IPS-11a (cell line): ENCODE results near the gene ACAP2.
"Not testable (repeated sequence)": the region's sequence is repeated elsewhere in the genome, so short reads cannot be mapped to it uniquely, and the experiment has no call there.

Source experiments
- H3K4me3 ChIP-seq: one replicate; pipeline ENCODE4 v1.5.1; 2013; ENCODE audit warnings: low read depth, low read length, control low read depth

Gene ACAP2

DNA sequence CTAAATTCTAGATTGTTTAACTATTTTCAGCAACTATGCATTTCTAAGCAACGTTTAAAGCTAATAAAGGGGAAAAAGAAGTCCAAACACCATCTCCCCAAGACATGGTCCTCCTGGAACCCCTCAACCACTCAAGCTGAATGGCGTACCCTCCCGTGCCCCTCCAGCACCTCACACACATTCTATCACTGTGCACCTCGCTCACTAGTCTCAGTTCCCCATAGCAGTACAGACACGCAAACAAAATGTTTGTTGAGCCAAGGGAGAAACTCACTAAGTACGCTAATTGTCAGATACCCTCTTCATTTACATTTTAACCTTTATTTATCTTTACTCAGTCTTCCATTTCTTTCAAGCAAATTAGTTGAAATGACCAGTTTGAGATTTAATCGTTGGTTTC lies 48.8 kb downstream of the ACAP2 start:
- no peak overlapping the region for H3K4me3 ChIP-seq

DNA sequence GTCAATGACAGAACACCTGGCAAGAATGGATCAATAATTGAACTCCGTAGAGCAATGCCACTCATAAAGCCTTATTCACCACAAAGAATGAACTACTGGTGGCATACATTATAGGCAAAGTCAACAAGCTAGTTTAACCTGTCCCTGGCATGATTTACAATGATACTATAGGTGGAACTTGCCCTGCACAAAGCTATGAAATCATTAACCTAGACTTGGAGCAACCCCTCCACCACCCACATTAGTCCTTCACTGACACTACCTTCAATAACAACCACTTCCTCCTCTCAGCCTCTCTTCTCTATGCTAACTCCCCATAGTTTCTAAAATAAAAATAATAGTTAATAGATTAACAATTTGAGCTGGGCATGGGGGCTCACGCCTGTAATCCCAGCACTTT lies 54.4 kb downstream of the ACAP2 start:
- no peak overlapping the region for H3K4me3 ChIP-seq

DNA sequence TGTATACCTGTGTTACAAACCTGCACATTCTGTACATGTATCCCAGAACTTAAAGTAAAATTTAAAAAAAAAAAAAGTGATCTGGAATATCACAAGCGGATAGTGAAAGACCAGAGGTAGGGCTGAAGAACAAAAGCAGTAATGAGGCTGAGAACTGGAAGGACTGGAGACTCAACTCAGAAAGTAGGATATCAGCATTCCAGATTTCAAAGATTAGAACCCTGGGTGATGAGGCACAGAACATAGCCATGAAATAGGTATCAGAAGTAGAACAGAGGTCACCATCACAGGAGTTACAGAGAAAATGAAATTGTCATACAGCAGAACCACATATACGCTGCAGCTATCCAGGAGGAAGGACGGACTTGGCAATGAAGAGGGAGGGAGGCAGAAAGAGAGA lies 56.1 kb downstream of the ACAP2 start:
- H3K4me3 ChIP-seq = no peak overlapping the region

DNA sequence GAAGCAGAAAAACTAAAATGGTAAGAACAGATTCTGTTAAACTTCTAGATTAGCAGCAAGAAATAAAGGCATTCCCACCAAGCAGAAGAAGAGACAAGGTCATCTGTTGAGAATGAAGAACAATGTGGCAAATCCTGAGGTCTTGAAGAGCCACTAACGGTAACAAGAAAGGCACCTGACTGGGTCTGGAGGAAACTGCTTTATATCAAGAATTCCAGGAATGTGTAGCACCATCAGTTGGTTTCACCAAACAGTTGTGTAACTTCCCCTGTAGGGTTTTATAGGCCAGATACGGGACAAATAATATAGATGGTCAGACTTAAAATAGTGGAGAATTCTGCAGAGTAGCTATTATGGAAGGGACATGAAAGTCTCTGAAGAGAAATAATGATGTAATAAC lies 57.3 kb downstream of the ACAP2 start:
- no peak overlapping the region for H3K4me3 ChIP-seq

DNA sequence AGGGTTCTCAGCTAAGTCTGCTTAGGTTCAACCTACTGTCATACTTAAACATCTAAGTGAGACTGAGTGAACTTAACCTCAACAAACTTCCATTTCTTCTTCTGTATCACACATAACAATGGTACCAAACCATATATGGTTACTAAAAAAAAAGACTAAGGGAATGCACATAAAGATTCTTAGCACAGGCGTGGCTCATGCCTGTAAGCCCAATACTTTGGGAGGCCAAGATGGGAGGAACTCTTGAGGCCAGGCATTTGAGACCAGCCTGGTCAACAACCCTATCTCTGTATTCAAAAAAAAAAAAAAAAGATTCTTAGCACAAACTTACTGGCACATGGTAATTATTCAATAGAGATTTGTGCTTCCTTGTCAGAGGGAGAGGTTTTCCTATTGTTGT lies 57.9 kb downstream of the ACAP2 start:
- H3K4me3 ChIP-seq = no peak overlapping the region

DNA sequence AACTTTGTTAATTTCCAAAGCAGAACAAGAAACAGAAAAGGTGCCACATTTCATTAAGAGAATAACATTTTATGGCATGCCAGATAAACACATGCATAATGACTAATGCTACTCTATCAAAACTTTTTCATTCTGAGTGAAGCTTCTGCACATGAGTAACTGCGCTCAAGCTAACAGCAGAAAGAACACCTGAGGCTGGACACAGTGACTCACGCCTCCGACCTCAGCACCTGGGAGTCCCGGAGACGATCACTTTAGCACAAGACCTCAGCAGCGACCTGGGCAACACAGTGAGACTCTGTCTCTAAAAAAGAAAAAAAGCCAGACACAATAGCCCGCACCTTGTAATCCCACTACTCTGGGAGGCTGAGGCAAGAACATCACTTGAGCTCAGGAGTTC lies 70.6 kb downstream of the ACAP2 start:
- H3K4me3 ChIP-seq = no peak overlapping the region

DNA sequence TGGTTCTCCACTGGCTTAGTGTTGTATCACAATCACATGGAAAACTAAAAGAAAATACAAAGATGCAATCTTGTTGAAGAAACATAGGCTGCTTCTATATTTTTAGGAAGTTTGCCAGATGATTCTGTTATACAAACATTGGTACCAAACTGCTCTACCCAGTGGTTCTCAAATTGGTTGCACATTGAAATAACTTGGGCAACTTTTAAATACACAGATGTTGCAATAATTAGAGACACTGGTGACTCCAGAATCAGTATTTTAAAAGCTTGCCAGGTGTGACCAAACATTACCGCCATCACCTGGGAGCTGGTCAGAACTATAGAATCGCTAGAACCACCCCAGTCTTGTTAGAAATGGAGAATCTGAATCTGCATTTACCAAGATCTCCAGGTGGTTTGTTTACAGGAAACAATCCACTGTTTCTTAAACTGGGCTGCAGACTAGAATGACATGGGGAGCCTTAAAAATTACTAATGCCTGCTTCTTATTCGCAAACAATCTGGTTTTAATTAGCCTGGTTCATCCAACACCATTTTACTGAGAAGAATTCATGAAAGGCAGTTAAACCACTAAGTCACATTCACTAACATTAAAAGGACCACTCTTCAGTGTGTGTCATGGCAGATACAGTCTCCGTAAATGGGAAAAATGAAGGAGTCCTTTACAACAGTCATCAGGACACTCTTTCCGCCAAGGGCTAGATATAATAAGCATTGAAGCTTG lies 76.5 kb downstream of the ACAP2 start:
- H3K4me3 ChIP-seq = no peak overlapping the region

DNA sequence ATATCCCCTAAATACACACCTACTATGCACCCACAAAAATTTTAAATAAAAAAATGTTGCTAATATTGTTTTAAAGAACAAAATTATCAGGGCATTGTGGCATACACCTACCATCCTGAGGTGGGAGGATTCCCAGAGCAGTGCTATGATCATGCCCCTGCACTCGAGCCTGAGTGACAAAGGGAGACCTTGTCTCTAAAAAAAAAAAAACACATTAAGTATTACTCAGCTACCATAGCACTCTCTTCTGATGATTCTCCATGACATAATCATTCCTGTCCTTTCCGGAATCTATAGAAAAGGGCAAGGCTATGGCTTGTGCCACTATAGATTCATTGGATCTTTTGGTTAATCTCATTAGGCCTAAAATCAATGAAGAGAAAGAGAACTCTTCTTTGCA lies 77.4 kb downstream of the ACAP2 start:
- no peak overlapping the region for H3K4me3 ChIP-seq

DNA sequence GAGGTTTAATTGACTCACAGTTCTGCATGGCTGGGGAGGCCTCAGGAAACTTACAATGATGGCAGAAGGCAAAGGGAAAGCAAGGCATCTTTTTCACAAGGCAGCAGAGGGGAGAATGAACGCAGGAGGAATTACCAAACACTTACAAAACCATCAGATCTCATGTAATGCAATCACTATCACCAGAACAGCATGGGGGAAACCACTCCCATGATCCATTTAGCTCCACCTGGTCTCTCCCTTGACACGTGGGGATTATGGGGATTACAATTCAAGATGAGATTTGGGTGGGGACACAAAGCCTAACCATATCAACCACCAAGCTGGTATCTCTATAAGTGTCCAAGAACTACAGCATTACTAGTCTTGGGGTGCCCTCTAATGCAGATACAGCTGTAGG lies 85.0 kb downstream of the ACAP2 start:
- not testable (repeated sequence) for H3K4me3 ChIP-seq

DNA sequence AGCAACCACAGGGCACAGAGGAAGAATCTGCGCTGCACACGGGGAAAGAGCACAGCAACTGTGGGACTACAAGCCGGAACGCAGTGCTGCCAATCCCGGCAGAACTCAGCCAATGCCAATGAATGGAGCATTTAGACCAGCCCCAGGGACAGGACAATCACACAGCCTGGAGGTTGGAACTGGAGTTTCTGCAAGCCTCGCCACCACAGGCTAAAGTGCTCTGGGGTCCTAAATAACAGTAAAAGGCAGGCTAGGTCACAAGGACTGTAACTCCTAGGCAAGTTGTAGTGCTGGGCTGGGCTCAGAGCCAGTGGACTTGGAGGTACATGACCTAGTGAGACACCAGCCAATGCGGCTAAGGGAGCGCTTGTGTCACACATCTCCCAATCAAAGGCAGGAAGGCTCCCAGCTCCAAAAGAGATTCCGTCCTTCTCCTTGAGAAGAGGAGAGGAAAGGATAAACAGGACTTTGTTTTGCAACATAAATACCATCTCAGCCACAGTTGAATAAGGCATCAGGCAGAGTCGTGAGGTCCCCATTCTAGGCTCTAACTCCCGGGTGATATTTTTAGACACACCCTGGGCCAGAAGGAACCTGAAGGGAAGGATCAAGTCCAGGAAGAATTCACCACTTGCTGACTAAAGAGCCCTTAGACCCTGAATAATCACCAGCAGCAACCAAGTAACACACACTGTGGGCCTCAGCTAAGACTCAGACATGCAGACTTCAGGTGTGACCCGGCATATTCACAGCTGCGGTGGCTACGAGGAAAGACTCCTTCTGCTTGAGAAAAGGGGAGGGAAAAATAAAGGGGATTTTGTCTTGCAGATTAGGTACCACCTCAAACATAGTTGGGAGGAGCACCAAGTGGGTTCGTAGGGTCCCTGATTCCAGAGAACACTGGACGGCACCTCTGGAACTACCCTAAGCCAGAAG lies 86.4 kb downstream of the ACAP2 start:
- no peak overlapping the region for H3K4me3 ChIP-seq

DNA sequence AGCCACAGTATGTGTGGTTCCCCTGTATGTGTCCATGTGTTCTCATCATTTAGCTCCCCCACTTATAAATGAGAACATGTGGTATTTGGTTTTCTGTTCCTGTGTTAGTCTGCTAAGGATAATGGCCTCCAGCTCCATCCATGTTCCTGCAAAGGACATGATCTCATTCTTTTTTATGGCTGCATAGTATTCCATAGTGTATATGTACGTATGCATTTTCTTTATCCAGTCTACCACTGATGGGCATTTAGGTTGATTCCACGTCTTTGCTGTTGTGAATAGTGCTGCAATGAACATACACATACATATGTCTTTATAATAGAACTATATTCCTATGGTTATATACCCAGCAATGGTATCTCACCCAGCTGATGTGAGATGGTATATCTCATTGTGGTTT lies 88.8 kb downstream of the ACAP2 start:
- not testable (repeated sequence) for H3K4me3 ChIP-seq

DNA sequence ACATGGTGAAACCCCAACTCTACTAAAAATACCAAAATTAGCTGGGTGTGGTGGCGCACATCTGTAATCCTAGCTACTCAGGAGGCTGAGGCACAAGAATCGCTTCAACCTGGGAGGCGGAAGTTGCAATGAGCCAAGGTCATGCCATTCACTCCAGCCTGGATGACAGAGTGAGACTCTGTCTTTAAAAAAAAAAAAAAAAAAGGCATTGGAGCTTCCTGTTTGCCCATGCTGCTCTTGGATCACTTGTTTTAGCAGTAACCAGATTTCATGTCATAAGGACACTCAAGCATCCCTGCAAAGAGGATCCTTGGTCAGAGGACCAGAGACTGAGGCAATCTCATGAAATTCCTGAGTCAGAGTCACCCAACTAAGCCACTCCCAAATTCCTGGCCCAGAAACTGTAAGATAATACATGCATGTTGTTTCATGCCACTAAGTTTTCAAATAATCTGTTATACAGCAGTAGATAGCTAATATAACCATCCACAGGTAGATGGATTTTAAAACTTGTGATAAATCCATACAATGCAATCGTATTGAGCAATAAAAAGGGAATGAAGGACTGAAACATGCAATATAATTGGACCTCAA lies 89.8 kb downstream of the ACAP2 start:
- H3K4me3 ChIP-seq = no peak overlapping the region

DNA sequence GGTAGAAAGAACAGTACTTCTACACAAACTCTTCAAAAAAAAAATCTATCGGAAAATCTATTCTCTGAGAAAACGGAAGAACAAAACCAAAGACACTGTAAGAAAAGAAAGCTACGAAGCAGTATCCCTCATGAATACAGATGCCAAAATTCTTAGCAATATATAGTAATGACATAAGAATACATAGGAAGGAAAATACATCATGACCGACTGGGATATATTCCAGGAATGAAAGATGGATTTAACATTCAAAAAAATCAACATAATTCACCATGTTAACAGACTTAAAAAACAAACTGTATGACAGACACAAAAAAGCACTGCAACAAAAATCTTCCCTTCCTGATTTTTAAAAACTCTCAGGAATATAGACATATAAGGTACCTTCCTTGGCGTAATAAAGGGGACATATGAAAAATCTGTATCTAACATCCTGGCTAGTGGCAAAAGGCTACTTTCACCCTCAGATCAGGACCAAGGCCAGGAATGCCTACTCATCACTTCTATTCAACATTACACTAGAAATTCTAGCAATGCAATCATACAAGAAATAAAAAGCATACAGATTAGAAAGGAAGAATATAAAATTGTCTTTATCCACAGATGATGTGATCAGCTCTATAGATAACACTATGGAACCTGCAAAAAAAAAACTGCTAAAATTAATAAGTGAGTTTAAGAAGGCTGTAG lies 94.2 kb downstream of the ACAP2 start:
- no peak overlapping the region for H3K4me3 ChIP-seq

DNA sequence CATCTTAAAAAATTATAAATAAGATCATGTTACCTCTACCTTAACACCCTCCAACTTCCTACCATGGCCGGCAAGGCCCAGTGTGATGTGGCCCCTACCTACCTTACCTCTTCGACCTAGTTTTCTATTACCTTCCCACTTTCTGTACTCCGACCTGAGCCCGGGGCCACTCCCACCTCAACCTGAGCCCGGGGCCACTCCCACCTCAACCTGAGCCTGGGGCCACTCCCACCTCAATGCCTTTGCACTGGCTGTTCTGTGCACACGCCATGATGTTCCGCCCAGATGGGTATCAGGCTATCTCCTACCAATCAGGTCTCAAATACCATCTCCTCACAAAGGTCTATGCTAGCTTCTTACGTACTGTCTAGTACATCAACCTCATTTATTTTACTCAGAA lies 105.1 kb downstream of the ACAP2 start:
- H3K4me3 ChIP-seq = no peak overlapping the region

DNA sequence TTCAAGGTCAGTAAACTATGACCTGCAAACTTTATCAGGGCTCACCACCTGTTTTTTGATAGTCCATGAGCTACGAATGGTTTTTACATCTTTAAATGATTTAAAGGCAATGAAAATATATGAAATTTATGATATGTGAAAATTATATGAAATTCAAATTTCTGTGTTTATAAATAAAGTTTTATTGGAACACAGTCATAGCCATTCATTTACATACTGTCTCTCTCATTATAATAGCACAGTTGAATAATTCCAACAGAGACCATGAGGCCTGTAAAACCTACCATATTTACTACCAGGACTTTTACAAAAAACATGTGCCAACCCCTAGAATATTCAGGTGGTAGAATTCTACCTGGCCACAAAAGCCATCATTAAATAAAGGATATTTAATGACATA lies 107.9 kb downstream of the ACAP2 start:
- no peak overlapping the region for H3K4me3 ChIP-seq

DNA sequence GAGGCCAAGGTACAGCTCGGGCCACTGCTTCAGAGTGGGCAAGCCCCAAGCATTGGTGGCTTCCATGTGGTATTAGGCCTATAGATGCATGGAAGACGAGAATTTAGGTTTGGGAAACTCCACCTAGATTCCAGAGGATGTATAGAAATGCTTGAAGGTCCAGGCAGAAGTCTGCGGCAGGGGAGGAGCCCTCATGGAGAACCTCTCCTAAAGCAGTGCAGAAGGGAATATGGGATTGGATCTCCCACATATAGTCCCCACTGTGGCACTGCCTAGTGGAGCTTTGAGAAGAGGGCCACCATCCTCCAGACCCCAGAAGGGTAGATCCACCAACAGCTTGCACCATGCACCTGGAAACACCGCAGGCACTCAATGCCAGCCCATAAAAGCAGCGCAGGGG lies 123.8 kb downstream of the ACAP2 start:
- no peak overlapping the region for H3K4me3 ChIP-seq

DNA sequence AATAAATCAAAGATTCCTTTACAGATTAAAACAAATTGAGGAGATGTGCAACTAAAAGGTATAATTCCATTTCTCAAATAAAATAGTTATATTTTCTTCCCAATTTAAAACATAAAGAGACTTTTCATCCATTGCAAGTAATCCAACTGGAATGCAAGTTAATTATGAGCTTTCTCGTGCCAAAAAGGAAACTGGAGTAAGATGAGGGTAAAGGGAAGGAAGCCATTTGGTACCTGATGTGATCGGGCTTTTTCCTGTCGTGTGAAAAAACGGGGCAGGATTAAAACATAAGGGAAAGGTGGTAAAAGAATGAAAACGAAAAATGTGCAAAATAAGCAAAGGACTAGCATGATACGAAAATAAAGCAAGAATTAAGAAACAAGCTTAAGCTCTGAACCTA lies 130.1 kb downstream of the ACAP2 start:
- H3K4me3 ChIP-seq = no peak overlapping the region

DNA sequence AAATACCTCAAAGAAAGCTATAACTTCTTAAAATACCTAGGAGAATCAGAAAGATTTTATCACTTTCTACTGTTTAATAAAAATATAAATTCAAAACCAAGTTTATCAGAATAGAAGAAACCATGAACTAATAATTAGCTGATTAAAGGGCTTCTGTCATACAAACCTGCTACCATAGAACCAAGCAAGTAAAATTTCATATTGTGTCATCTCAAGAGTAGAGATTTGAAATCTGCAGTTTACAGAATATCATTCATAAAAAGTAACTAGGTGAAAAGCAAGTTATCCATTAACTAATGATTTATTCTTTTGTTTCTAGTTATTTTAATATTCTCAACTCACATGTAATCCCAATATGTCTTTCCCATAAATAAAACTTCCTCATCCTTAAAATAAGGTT lies 135.1 kb downstream of the ACAP2 start:
- no peak overlapping the region for H3K4me3 ChIP-seq

DNA sequence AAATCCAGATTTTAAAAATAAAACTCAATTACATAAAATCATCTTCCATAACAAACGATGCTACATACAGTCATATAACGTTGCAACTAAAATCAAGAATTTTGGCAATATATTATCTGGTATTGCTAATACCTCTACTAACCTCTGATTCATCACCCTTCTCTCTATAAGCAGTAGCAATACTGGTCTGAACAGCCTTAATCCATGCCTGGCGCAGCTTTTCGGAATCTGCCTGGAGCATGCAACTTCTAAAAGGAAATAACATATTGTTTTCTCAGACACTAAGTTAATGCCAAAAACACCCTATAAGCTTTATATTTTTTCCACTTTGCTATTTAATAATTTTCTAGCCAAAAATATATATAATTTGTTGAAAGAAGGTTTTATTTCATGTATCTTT lies 136.5 kb downstream of the ACAP2 start:
- no peak overlapping the region for H3K4me3 ChIP-seq

DNA sequence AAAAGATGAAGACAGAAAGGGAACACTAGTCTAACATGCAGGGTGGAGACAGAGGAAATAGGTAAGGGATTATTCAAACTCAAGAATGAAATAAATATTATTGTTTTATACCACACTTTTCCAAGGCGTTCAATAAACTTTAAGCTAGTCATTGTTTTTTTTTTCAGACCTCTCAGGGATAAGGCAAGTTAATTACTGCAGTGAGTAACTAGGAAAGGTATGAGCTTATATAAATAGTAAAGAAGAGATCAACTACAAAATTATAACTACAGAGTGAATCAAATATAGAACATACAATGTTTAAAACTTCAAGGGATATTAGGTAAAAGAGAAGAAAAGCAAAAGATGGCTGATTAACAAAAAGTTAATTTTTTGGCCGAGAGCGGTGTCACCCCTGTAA lies 140.4 kb downstream of the ACAP2 start:
- no peak overlapping the region for H3K4me3 ChIP-seq

DNA sequence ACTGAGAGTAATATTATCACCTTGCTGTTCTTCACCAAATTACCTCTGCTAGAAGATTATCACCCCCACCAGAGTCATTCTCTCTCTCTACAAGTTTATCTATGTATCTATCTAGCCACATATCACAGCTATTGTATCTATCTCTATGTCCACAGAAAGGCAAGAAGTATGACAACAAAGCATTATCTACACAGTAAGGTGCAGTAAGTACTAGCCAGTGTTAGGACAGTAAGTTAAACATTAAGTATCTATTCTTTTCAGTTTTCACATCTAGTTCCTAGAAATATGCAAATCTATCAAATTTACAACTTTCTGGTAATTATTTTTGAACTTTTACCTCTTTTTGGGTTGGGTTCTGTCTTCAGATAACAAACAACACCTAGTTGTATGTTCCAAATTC lies 145.4 kb downstream of the ACAP2 start:
- no peak overlapping the region for H3K4me3 ChIP-seq
